T-cell (primary cell): ENCODE results near the gene NYAP1. TPM values are rescaled to one million over a fixed set of nuclear protein-coding genes. Genes with fewer than 3 reads are reported as not detected.

ENCODE experiments used
- ATAC-seq, 4 experiments: fragments of 200-7000 bp in 3 of 4; fragments of 150-1000 bp in 1 of 4; cut with Tn5 transposase; replicated peaks in 1 of 4; 1 replicate in 3 of 4; 2 replicates in 1 of 4; pipeline ENCODE4 v1.10.0; 2021; ENCODE audit warnings: moderate library complexity in 3 of 4, mild to moderate bottlenecking in 2 of 4, moderate number of reproducible peaks in 1 of 4
- CTCF ChIA-PET, 2 donors: fragments of 300-600 bp; sonication (Branson Sonifier 250); formaldehyde crosslinking; loops; one replicate each; lab custom pipeline; 2022; ENCODE audit warnings: antibody characterized with exemption in 2 of 2; lab: Charles Lee
- POLR2A ChIA-PET, 2 donors: fragments of 300-600 bp; sonication (Branson Sonifier 250); formaldehyde crosslinking; loops; one replicate each; lab custom pipeline; 2022; ENCODE audit warnings: antibody characterized with exemption in 2 of 2; lab: Charles Lee
- DNase-seq, 35 experiments: peaks; one replicate each; pipeline versions ENCODE4 v3.0.0 to v3.0.0-alpha.2; 2013 to 2023
- H3K27ac ChIP-seq: one replicate; pipeline ENCODE4 v1.5.1; 2013; ENCODE audit warnings: low read length
- H3K27me3 ChIP-seq, 2 experiments: replicated peaks in 1 of 2; 1 replicate in 1 of 2; 2 replicates in 1 of 2; pipeline versions ENCODE4 v1.6.1 to v1.7.0; 2013; ENCODE audit warnings: low read length in 1 of 2, mixed read lengths in 1 of 2; ENCODE audit not compliant: control insufficient read depth in 2 of 2, insufficient read depth in 2 of 2; ENCODE audit errors: extremely low read depth in 1 of 2
- H3K36me3 ChIP-seq, 2 donors: 1 replicate in 1 of 2; 2 replicates in 1 of 2; pipeline versions ENCODE4 v1.6.1 to v1.7.0; 2013; ENCODE audit warnings: low read length in 1 of 2; ENCODE audit not compliant: control insufficient read depth in 2 of 2, insufficient read depth in 1 of 2; ENCODE audit errors: extremely low read depth in 1 of 2
- H3K4me1 ChIP-seq, 2 experiments: 1 replicate in 1 of 2; 2 replicates in 1 of 2; pipeline versions ENCODE4 v1.6.1 to v1.7.0; 2013; ENCODE audit warnings: low read length in 2 of 2, mixed read lengths in 1 of 2; ENCODE audit not compliant: insufficient read depth in 2 of 2, control insufficient read depth in 1 of 2; ENCODE audit errors: extremely low read depth in 1 of 2
- H3K4me3 ChIP-seq, 2 donors: 1 replicate in 1 of 2; 2 replicates in 1 of 2; pipeline versions ENCODE4 v1.5.1 to v1.7.0; 2013; ENCODE audit warnings: mild to moderate bottlenecking in 2 of 2, low read length in 1 of 2, moderate library complexity in 1 of 2; ENCODE audit not compliant: control insufficient read depth in 1 of 2; ENCODE audit errors: extremely low read depth in 1 of 2
- H3K9me3 ChIP-seq: 2 replicates; pipeline ENCODE4 v1.7.0; 2013
- H3K27ac Mint-ChIP-seq, 2 donors: one replicate each; pipeline ENCODE4 v1.8.0; 2020 to 2021; ENCODE audit warnings: mild to moderate bottlenecking in 2 of 2, mixed read lengths in 2 of 2
- H3K27me3 Mint-ChIP-seq, 2 donors: one replicate each; pipeline ENCODE4 v1.8.0; 2021 to 2022; ENCODE audit warnings: mixed read lengths in 2 of 2
- H3K36me3 Mint-ChIP-seq: one replicate; pipeline ENCODE4 v1.8.0; 2021; ENCODE audit warnings: mixed read lengths
- H3K4me1 Mint-ChIP-seq, 3 donors: one replicate each; pipeline ENCODE4 v1.8.0; 2020 to 2022; ENCODE audit warnings: mixed read lengths in 3 of 3, mild to moderate bottlenecking in 1 of 3
- H3K4me3 Mint-ChIP-seq, 3 donors: one replicate each; pipeline ENCODE4 v1.8.0; 2020 to 2022; ENCODE audit warnings: mild to moderate bottlenecking in 3 of 3, mixed read lengths in 3 of 3, moderate library complexity in 3 of 3
- H3K9me3 Mint-ChIP-seq, 3 donors: one replicate each; pipeline ENCODE4 v1.8.0; 2020 to 2022; ENCODE audit warnings: mixed read lengths in 3 of 3
- WGBS: methylation state at CpG from one replicate; pipeline ENCODE4 v1.1.5; 2013; ENCODE audit warnings: missing lambda C conversion rate; ENCODE audit not compliant: insufficient coverage; 5-methylcytosine and 5-hydroxymethylcytosine counted together
- total RNA-seq, 35 experiments: library from RNA in 6 of 35; stranded (reverse) in 6 of 35; fragments of 120-200 nt in 1 of 35; gene quantifications; one replicate each; pipeline versions ENCODE4 v1.2.1 to v1.2.4 and lab custom pipeline; 2013 to 2026

The NYAP1 gene
- total RNA-seq, 5 donors from 2014 or later (not counting 1 experiment from before 2014, with no cell fraction given) = 0.50 to 1.4 (median 0.99) TPM

- Mint-ChIP-seq H3K4me1 (peaks cover 14 to 32% (median 24%) of the 10 kb centered on the region in 3 donors), H3K36me3 (no peaks in the 10 kb centered on the region), H3K9me3 (no peaks in the 10 kb centered on the region), H3K4me3 (no peak overlapping the region), H3K27me3 (no peaks in the 10 kb centered on the region), H3K27ac (no peak overlapping the region)
- Histone ChIP-seq H3K27ac (no peak overlapping the region), H3K4me3 (no peak overlapping the region), H3K4me1 (peaks cover 0 to 21% of the 10 kb centered on the region in 2 experiments), H3K9me3 (no peaks in the 10 kb centered on the region), H3K27me3 (peaks cover 0 to 10% of the 10 kb centered on the region in 2 experiments), H3K36me3 (no peaks in the 10 kb centered on the region)
- ChIA-PET POLR2A (no interaction called here), CTCF (interaction anchor here (1.0 to 1.1 kb wide), 2 partner anchors 61 to 70 kb away, joined by 3 read pairs; no protein-coding TSS in a partner anchor)
- peak in 1 of 4 experiments; percentile 50 for ATAC-seq
- 46% methylated on average over 2 of the region's 9 CpGs for WGBS
- DNase-seq = peak in 12 of 35 experiments; percentile 16 to 63 (median 34)
These were observed 6.1 kb downstream of the NYAP1 start for GRCh38 chr7:100489824-100490223.

GRCh38 chr7:100490483-100491191, 6.9 kb downstream of the NYAP1 start:
- ATAC-seq (no peak), DNase-seq (no peak)
- Mint-ChIP-seq H3K4me1 (peaks cover 15 to 35% (median 24%) of the 10 kb centered on the region in 3 donors), H3K27me3 (no peaks in the 10 kb centered on the region), H3K27ac (no peak overlapping the region), H3K36me3 (no peaks in the 10 kb centered on the region), H3K4me3 (no peak overlapping the region), H3K9me3 (no peaks in the 10 kb centered on the region)
- Histone ChIP-seq H3K4me1 (peaks cover 0 to 21% of the 10 kb centered on the region in 2 experiments), H3K27ac (no peak overlapping the region), H3K4me3 (no peak overlapping the region), H3K27me3 (peaks cover 0 to 10% of the 10 kb centered on the region in 2 experiments), H3K9me3 (no peaks in the 10 kb centered on the region), H3K36me3 (no peaks in the 10 kb centered on the region)
- CTCF ChIA-PET = interaction anchor here in 1 of 2 donors (1.0 kb wide), 1 partner anchor 60 kb away, joined by 3 read pairs; no protein-coding TSS in a partner anchor
- POLR2A ChIA-PET = no interaction called here
- WGBS = 93% methylated on average over 19 of the region's 25 CpGs

GRCh38 chr7:100491192-100491578, 7.5 kb downstream of the NYAP1 start:
- Histone ChIP-seq H3K4me3 (no peak overlapping the region), H3K36me3 (no peaks in the 10 kb centered on the region), H3K4me1 (peaks cover 0 to 21% of the 10 kb centered on the region in 2 experiments), H3K9me3 (no peaks in the 10 kb centered on the region), H3K27me3 (peaks cover 0 to 13% of the 10 kb centered on the region in 2 experiments), H3K27ac (no peak overlapping the region)
- POLR2A ChIA-PET = interaction anchor here in 1 of 2 donors (0.6 kb wide), 1 partner anchor 363 kb away, joined by 3 read pairs; no protein-coding TSS in a partner anchor
- no peak for DNase-seq
- Mint-ChIP-seq H3K27ac (no peak overlapping the region), H3K4me3 (no peak overlapping the region), H3K4me1 (peaks cover 15 to 35% (median 24%) of the 10 kb centered on the region in 3 donors), H3K36me3 (no peaks in the 10 kb centered on the region), H3K9me3 (no peaks in the 10 kb centered on the region), H3K27me3 (peaks cover 0 to 2% of the 10 kb centered on the region in 2 donors)
- ATAC-seq = no peak
- CTCF ChIA-PET = no interaction called here
- 92% methylated on average over 4 of the region's 5 CpGs for WGBS

- Histone ChIP-seq H3K4me1 (peaks cover 0 to 21% of the 10 kb centered on the region in 2 experiments), H3K27ac (no peak overlapping the region), H3K9me3 (no peaks in the 10 kb centered on the region), H3K27me3 (peaks cover 0 to 14% of the 10 kb centered on the region in 2 experiments), H3K36me3 (no peaks in the 10 kb centered on the region), H3K4me3 (peak overlapping the region; percentile 4 to 36)
- CTCF ChIA-PET = interaction anchor here (0.5 to 2.0 kb wide), 4 partner anchors 11 to 484 kb away, joined by 3 to 6 read pairs (median 4); no protein-coding TSS in a partner anchor
- WGBS = 91% methylated on average over 4 of the region's 5 CpGs
- H3K9me3 Mint-ChIP-seq = no peaks in the 10 kb centered on the region
- ATAC-seq (peak in 3 of 4 experiments; percentile 2 to 15 (median 13)), DNase-seq (no peak)
- peak overlapping the region; percentile 58 to 76 (median 73) for H3K4me3 Mint-ChIP-seq
- H3K27ac Mint-ChIP-seq = peak overlapping the region; percentile 16 to 79
- no peaks in the 10 kb centered on the region for H3K36me3 Mint-ChIP-seq
- POLR2A ChIA-PET = no interaction called here
- H3K27me3 Mint-ChIP-seq = peaks cover 0 to 4% of the 10 kb centered on the region in 2 donors
- H3K4me1 Mint-ChIP-seq = peaks cover 15 to 35% (median 24%) of the 10 kb centered on the region in 3 donors
These were observed 9.2 kb downstream of the NYAP1 start for GRCh38 chr7:100492738-100493475.

GRCh38 chr7:100493476-100494264, 9.9 kb downstream of the NYAP1 start:
- H3K27ac ChIP-seq = no peak overlapping the region
- WGBS = 3% methylated on average over 32 of the region's 56 CpGs
- Mint-ChIP-seq H3K4me1 (peaks cover 15 to 35% (median 24%) of the 10 kb centered on the region in 3 donors), H3K4me3 (peak overlapping the region; percentile 58 to 76 (median 73)), H3K36me3 (no peaks in the 10 kb centered on the region), H3K27ac (peak overlapping the region; percentile 22 to 27), H3K27me3 (peaks cover 0 to 4% of the 10 kb centered on the region in 2 donors), H3K9me3 (no peaks in the 10 kb centered on the region)
- H3K4me3 ChIP-seq = peak overlapping the region; percentile 33 to 36
- ChIA-PET POLR2A (no interaction called here), CTCF (interaction anchor here (0.5 to 2.0 kb wide), 5 partner anchors 12 to 485 kb away, joined by 3 to 6 read pairs (median 5); no protein-coding TSS in a partner anchor)
- ATAC-seq (peak; percentile 90 to 96 (median 92)), DNase-seq (peak in 32 of 35 experiments; percentile 25 to 74 (median 50))
- H3K9me3 ChIP-seq = no peaks in the 10 kb centered on the region
- peaks cover 0 to 21% of the 10 kb centered on the region in 2 experiments for H3K4me1 ChIP-seq
- H3K27me3 ChIP-seq = peaks cover 0 to 14% of the 10 kb centered on the region in 2 experiments
- H3K36me3 ChIP-seq = no peaks in the 10 kb centered on the region
